IMR-90 (cell line): ENCODE measurements around the gene STXBP6. TPM values are rescaled to one million over a fixed set of nuclear protein-coding genes. Genes with fewer than 3 reads are reported as not detected.

ENCODE experiments used
- ATAC-seq: fragments of 200-7000 bp; cut with Tn5 transposase; 2 replicates; pipeline ENCODE4 v1.9.1; 2020; ENCODE audit warnings: low read depth, mild to moderate bottlenecking, moderate library complexity
- BruUV-seq: library from RNA; stranded (reverse); fragments of 400-500 nt; replicated peaks from 2 replicates; lab custom pipeline; 2021; lab: Mats Ljungman, UMichigan
- CTCF ChIA-PET: fragments of 300-600 bp; formaldehyde crosslinking; extraction: SDS; loops from one replicate; lab custom pipeline; 2021; ENCODE audit warnings: antibody characterized with exemption; lab: Yijun Ruan, JAX
- POLR2A ChIA-PET: fragments of 300-600 bp; sonication (Branson Sonifier 250); formaldehyde crosslinking; loops from one replicate; lab custom pipeline; 2022; ENCODE audit warnings: antibody characterized with exemption; ENCODE audit not compliant: unreplicated experiment; lab: Charles Lee
- DNase-seq: peaks from one replicate; pipeline ENCODE4 v3.0.0; 2013
- H2AFZ ChIP-seq: replicated peaks from 2 replicates; pipeline ENCODE3; 2013; ENCODE audit warnings: low read length, mild to moderate bottlenecking; ENCODE audit not compliant: poor library complexity
- H2AK5ac ChIP-seq: 2 replicates; pipeline ENCODE4 v1.6.1; 2013; ENCODE audit warnings: low read depth, low read length, inconsistent platforms
- H2AK9ac ChIP-seq: replicated peaks from 2 replicates; pipeline ENCODE3; 2013; ENCODE audit warnings: mild to moderate bottlenecking, low read depth, low read length, moderate library complexity; ENCODE audit not compliant: poor library complexity
- H2BK120ac ChIP-seq: 2 replicates; pipeline ENCODE4 v1.6.1; 2013; ENCODE audit warnings: low read depth, low read length, inconsistent platforms
- H2BK15ac ChIP-seq: 3 replicates; pipeline ENCODE4 v1.6.1; 2013; ENCODE audit warnings: low read depth, low read length, inconsistent platforms
- H2BK20ac ChIP-seq: 2 replicates; pipeline ENCODE4 v1.6.1; 2013; ENCODE audit warnings: low read depth, mild to moderate bottlenecking, inconsistent platforms, low read length, moderate library complexity
- H2BK5ac ChIP-seq: 2 replicates; pipeline ENCODE4 v1.6.1; 2013; ENCODE audit warnings: mild to moderate bottlenecking, low read depth, low read length, inconsistent platforms; ENCODE audit not compliant: poor library complexity, severe bottlenecking
- H3K14ac ChIP-seq: replicated peaks from 2 replicates; pipeline ENCODE4 v1.6.1; 2013; ENCODE audit warnings: low read depth, low read length, inconsistent platforms
- H3K18ac ChIP-seq: 2 replicates; pipeline ENCODE4 v1.6.1; 2013; ENCODE audit warnings: low read depth, low read length, control low read depth
- H3K23ac ChIP-seq: 2 replicates; pipeline ENCODE4 v1.6.1; 2013; ENCODE audit warnings: low read depth, low read length, inconsistent platforms
- H3K27ac ChIP-seq: 2 replicates; pipeline ENCODE4 v1.5.1; 2013; ENCODE audit warnings: mild to moderate bottlenecking, control low read depth, low read length; ENCODE audit not compliant: insufficient read depth
- H3K27me3 ChIP-seq: 2 replicates; pipeline ENCODE4 v1.6.1; 2013; ENCODE audit warnings: low read length; ENCODE audit not compliant: control insufficient read depth, insufficient read depth
- H3K36me3 ChIP-seq: 2 replicates; pipeline ENCODE4 v1.6.1; 2013; ENCODE audit warnings: low read length, mixed read lengths; ENCODE audit not compliant: control insufficient read depth, insufficient read depth
- H3K4ac ChIP-seq: 2 replicates; pipeline ENCODE4 v1.6.1; 2013; ENCODE audit warnings: low read depth, low read length, inconsistent platforms
- H3K4me1 ChIP-seq: 2 replicates; pipeline ENCODE4 v1.6.1; 2013; ENCODE audit warnings: low read length, mixed read lengths; ENCODE audit not compliant: control insufficient read depth, insufficient read depth
- H3K4me2 ChIP-seq: 2 replicates; pipeline ENCODE4 v1.6.1; 2013; ENCODE audit warnings: low read depth, mild to moderate bottlenecking, control low read depth, low read length, moderate library complexity
- H3K4me3 ChIP-seq: 2 replicates; pipeline ENCODE4 v1.5.1; 2013; ENCODE audit warnings: low read depth, mild to moderate bottlenecking, control low read depth, low read length, moderate library complexity; ENCODE audit not compliant: insufficient read depth
- H3K56ac ChIP-seq: 2 replicates; pipeline ENCODE4 v1.6.1; 2013; ENCODE audit warnings: low read length, inconsistent platforms; ENCODE audit not compliant: insufficient read depth; ENCODE audit errors: extremely low read depth
- H3K79me1 ChIP-seq, 2 experiments: 2 replicates each; pipeline ENCODE4 v1.6.1; 2013; ENCODE audit warnings: low read length in 2 of 2, inconsistent platforms in 1 of 2, low read depth in 1 of 2
- H3K9ac ChIP-seq: 2 replicates; pipeline ENCODE4 v1.6.1; 2013; ENCODE audit warnings: low read depth, low read length, control low read depth
- H3K9me1 ChIP-seq: 2 replicates; pipeline ENCODE4 v1.6.1; 2013; ENCODE audit warnings: low read length, inconsistent platforms; ENCODE audit not compliant: insufficient read depth
- H3K9me3 ChIP-seq: 2 replicates; pipeline ENCODE4 v1.6.1; 2013; ENCODE audit warnings: low read length; ENCODE audit not compliant: control insufficient read depth, insufficient read depth
- H4K20me1 ChIP-seq: 2 replicates; pipeline ENCODE4 v1.6.1; 2013; ENCODE audit warnings: low read length, inconsistent platforms; ENCODE audit not compliant: insufficient read depth
- H4K5ac ChIP-seq: 2 replicates; pipeline ENCODE4 v1.6.1; 2013; ENCODE audit warnings: mild to moderate bottlenecking, low read depth, low read length, control low read depth
- H4K8ac ChIP-seq, 2 experiments: 2 replicates each; pipeline ENCODE4 v1.6.1; 2013; ENCODE audit warnings: low read depth in 2 of 2, low read length in 2 of 2, control low read depth in 1 of 2, inconsistent platforms in 1 of 2
- H4K91ac ChIP-seq: 2 replicates; pipeline ENCODE4 v1.6.1; 2013; ENCODE audit warnings: low read depth, low read length, inconsistent platforms; ENCODE audit not compliant: insufficient read depth
- FOS ChIP-seq: fragments of 150-350 bp; IDR thresholded peaks from 2 replicates; pipeline ENCODE4 v1.6.1; 2016; ENCODE audit warnings: low read depth, low read length
- RAD21 ChIP-seq: IDR thresholded peaks from 2 replicates; pipeline ENCODE4 v1.6.1; 2012; ENCODE audit warnings: low read length, improper control_type of control experiment
- WGBS, 2 experiments: methylation state at CpG; one replicate each; pipeline versions ENCODE4 v1.1.5 to v1.1.7; 2013; ENCODE audit warnings: missing lambda C conversion rate in 2 of 2; ENCODE audit not compliant: insufficient read length in 1 of 2; ENCODE audit errors: extremely low coverage in 2 of 2; 5-methylcytosine and 5-hydroxymethylcytosine counted together
- dilution Hi-C: fragments of 300-500 bp; cut with HindIII; formaldehyde crosslinking; loops from one replicate; pipeline ENCODE4 v1.14.3; 2018; ENCODE audit warnings: low sequenced_read_pairs; ENCODE audit not compliant: unreplicated experiment
- in situ Hi-C: fragments of 300-500 bp; cut with MboI; formaldehyde crosslinking; loops from 3 replicates; pipeline ENCODE4 v1.14.3; 2019; ENCODE audit warnings: low sequenced_read_pairs, inconsistent platforms, mixed read lengths
- intact Hi-C: fragments of 100-400 bp; cut with micrococcal nuclease; formaldehyde crosslinking; loops from 2 replicates; pipeline ENCODE4 v1.10.0; 2022
- polyA plus RNA-seq, 3 experiments: library from polyadenylated mRNA; depleted of rRNA; stranded (reverse); fragments of >200 nt; gene quantifications; 2 replicates each; pipeline ENCODE4 v1.2.3, GENCODE V29; 2012; ENCODE audit warnings: low replicate concordance in 1 of 3
- total RNA-seq: library from RNA; depleted of rRNA; stranded (reverse); fragments of >200 nt; gene quantifications from 2 replicates; pipeline ENCODE4 v1.2.3, GENCODE V29; 2012

STXBP6 gene
- total and polyA plus RNA-seq, 2 of the 4 experiments (the other 2 are of a cell fraction) = 14.2 to 14.3 TPM

- Histone ChIP-seq H3K36me3 (no peaks in the 10 kb centered on the region), H3K79me1 (no peaks in the 10 kb centered on the region), H2BK20ac (peak overlapping the region; percentile 73), H4K5ac (peak overlapping the region; percentile 20; the same call in 1 of the 2 replicates), H3K23ac (no peak overlapping the region), H4K20me1 (no peaks in the 10 kb centered on the region), H3K9me1 (no peaks in the 10 kb centered on the region; the same call in 1 of the 2 replicates), H3K4me3 (no peak overlapping the region), H3K9ac (no peak overlapping the region), H3K4ac (no peak overlapping the region), H3K4me1 (peaks cover 4% of the 10 kb centered on the region; the same call in 1 of the 2 replicates), H3K18ac (peak overlapping the region; percentile 52; the same call in 1 of the 2 replicates), H3K27ac (no peak overlapping the region), H3K27me3 (no peaks in the 10 kb centered on the region), H3K14ac (no peak overlapping the region), H2BK120ac (peak overlapping the region; percentile 28; the same call in 1 of the 2 replicates), H2BK15ac (peak overlapping the region; percentile 62; the same call in 1 of the 3 replicates), H4K8ac (peak overlapping the region in 1 of 2 experiments; percentile 42; a peak in 1 of 4 replicates), H3K4me2 (peak overlapping the region; percentile 66; the same call in 1 of the 2 replicates), H4K91ac (no peak overlapping the region; the same call in 1 of the 2 replicates), H2BK5ac (peak overlapping the region; percentile 9), H3K9me3 (no peaks in the 10 kb centered on the region), H3K56ac (no peak overlapping the region), H2AFZ (peak overlapping the region; percentile 65), H2AK5ac (peak overlapping the region; percentile 38; the same call in 1 of the 2 replicates), H2AK9ac (no peak overlapping the region)
- intact Hi-C loops = no loop called here
- ATAC-seq = peak; percentile 71
- dilution Hi-C loops = no loop called here
- in situ Hi-C loops = no loop called here
- 0% methylated on average over 1 of the region's 1 CpG; no CpG with 5 or more reads in 1 of the 2 experiments for WGBS, 2 experiments
- peak; percentile 60 for DNase-seq
- no TSS peak for BruUV-seq
- ChIA-PET CTCF (no interaction called here), POLR2A (no interaction called here)
- TF ChIP-seq FOS (0 out of 2 replicates have a peak, but pooled peaks have one; percentile 26), RAD21 (no peak)
Observed at GRCh38 chr14:24921903-24922302, 128.0 kb downstream of the STXBP6 start.
